ENCODE measurements around the gene ST6GALNAC4.
A peak's percentile ranks its signal among the peaks of the same experiment; 100 is the strongest.

GRCh38 chr9:127955294-127956015 lies 38.6 kb upstream of the ST6GALNAC4 start:
- TF ChIP-seq POLR2A (IDR thresholded peaks at IDR 0.05), result no peak
- TF ChIP-seq CTCF (IDR thresholded peaks at IDR 0.05), result peak in 5 of 6 experiments; percentile 38 to 85 (median 70)

Measured in esophagus squamous epithelium (tissue), 4 donors.